PC-9 (cell line): ENCODE measurements around the gene CHRNB1. TPM values are rescaled to one million over a fixed set of nuclear protein-coding genes. Genes with fewer than 3 reads are reported as not detected.
"Not testable (repeated sequence)": the region's sequence is repeated elsewhere in the genome, so short reads cannot be mapped to it uniquely, and the experiment has no call there.

Source experiments
- BruUV-seq: library from RNA; stranded (reverse); fragments of 400-500 nt; replicated peaks from 2 replicates; lab custom pipeline; 2021; lab: Mats Ljungman, UMichigan
- CTCF ChIA-PET: fragments of 300-600 bp; sonication (Branson Sonifier 250); formaldehyde crosslinking; loops from one replicate; lab custom pipeline; 2022; ENCODE audit warnings: antibody characterized with exemption; lab: Charles Lee
- POLR2A ChIA-PET: fragments of 300-600 bp; sonication (Branson Sonifier 250); formaldehyde crosslinking; loops from one replicate; lab custom pipeline; 2022; ENCODE audit warnings: antibody characterized with exemption; ENCODE audit not compliant: unreplicated experiment; lab: Charles Lee
- DNase-seq, 2 experiments: peaks; one replicate each; pipeline versions ENCODE4 v3.0.0 to v3.0.0-alpha.2; 2015 to 2022; ENCODE audit warnings: mixed read lengths in 1 of 2
- H2AFZ ChIP-seq: fragments of 200-600 bp; sonication (generic); 2 replicates; pipeline ENCODE4 v1.8.1; 2017; ENCODE audit warnings: antibody characterized with exemption
- H3F3A ChIP-seq: fragments of 200-600 bp; sonication (generic); 2 replicates; pipeline ENCODE4 v1.8.1; 2017; ENCODE audit warnings: antibody characterized with exemption, mild to moderate bottlenecking, low read depth; ENCODE audit not compliant: insufficient read depth
- H3K27ac ChIP-seq: fragments of 200-600 bp; sonication (generic); 2 replicates; pipeline ENCODE4 v1.6.1; 2016; ENCODE audit warnings: mixed run types
- H3K27me3 ChIP-seq: fragments of 200-600 bp; sonication (generic); 2 replicates; pipeline ENCODE4 v1.6.1; 2016; ENCODE audit warnings: low read depth, mixed run types; ENCODE audit not compliant: insufficient read depth
- H3K36me3 ChIP-seq: fragments of 200-600 bp; sonication (generic); 2 replicates; pipeline ENCODE4 v1.6.1; 2016; ENCODE audit warnings: low read depth, mixed run types
- H3K4me1 ChIP-seq: fragments of 200-600 bp; sonication (generic); replicated peaks from 2 replicates; pipeline ENCODE4 v1.6.1; 2016; ENCODE audit warnings: mixed run types; ENCODE audit not compliant: insufficient read depth
- H3K4me2 ChIP-seq: fragments of 200-600 bp; sonication (generic); 2 replicates; pipeline ENCODE4 v1.6.1; 2017; ENCODE audit warnings: mixed run types
- H3K4me3 ChIP-seq: fragments of 200-600 bp; sonication (generic); 2 replicates; pipeline ENCODE4 v1.6.1; 2016; ENCODE audit warnings: mixed run types
- H3K79me2 ChIP-seq: fragments of 200-600 bp; sonication (generic); 2 replicates; pipeline ENCODE4 v1.6.1; 2017; ENCODE audit warnings: low read depth, mixed run types
- H3K9me2 ChIP-seq: fragments of 200-600 bp; sonication (generic); 2 replicates; pipeline ENCODE4 v1.8.1; 2017; ENCODE audit warnings: mild to moderate bottlenecking; ENCODE audit not compliant: insufficient read depth
- H3K9me3 ChIP-seq: fragments of 200-600 bp; sonication (generic); 2 replicates; pipeline ENCODE4 v1.8.1; 2016; ENCODE audit warnings: low read depth; ENCODE audit not compliant: insufficient read depth
- H4K20me1 ChIP-seq: fragments of 200-600 bp; sonication (generic); 2 replicates; pipeline ENCODE4 v1.8.1; 2017; ENCODE audit not compliant: insufficient read depth
- CTCF ChIP-seq: fragments of 200-600 bp; sonication (generic); conservative IDR thresholded peaks from 2 replicates; pipeline ENCODE4 v1.6.1; 2017; ENCODE audit warnings: mixed run types, antibody characterized with exemption, mild to moderate bottlenecking, moderate library complexity
- EZH2 ChIP-seq: fragments of 200-600 bp; sonication (generic); IDR thresholded peaks from 2 replicates; pipeline ENCODE4 v1.8.0; 2017; ENCODE audit warnings: antibody characterized with exemption, low read depth
- intact Hi-C: fragments of 100-400 bp; cut with micrococcal nuclease; formaldehyde crosslinking; loops from one replicate; pipeline ENCODE4 v1.10.0; 2022; ENCODE audit not compliant: unreplicated experiment
- total RNA-seq: library from RNA; stranded (reverse); gene quantifications from 2 replicates; pipeline ENCODE4 v1.2.3, GENCODE V29; 2021

Gene CHRNB1
- total RNA-seq, 1 experiment from 2014 or later: 53.4 TPM

GRCh38 chr17:7467498-7467897 is 22.6 kb downstream of the CHRNB1 start:
- no peaks in the 10 kb centered on the region for H3K4me1 ChIP-seq
- no peaks in the 10 kb centered on the region for H3F3A ChIP-seq
- H3K27me3 ChIP-seq: no peaks in the 10 kb centered on the region
- H4K20me1 ChIP-seq: no peaks in the 10 kb centered on the region
- ChIA-PET POLR2A (interaction anchor here (0.6 kb wide), 1 partner anchor 10 kb away, joined by 3 read pairs; no protein-coding TSS in a partner anchor), CTCF (no interaction called here)
- H3K4me3 ChIP-seq: no peak overlapping the region
- H2AFZ ChIP-seq: no peak overlapping the region
- no peaks in the 10 kb centered on the region for H3K79me2 ChIP-seq
- no peak overlapping the region for H3K27ac ChIP-seq
- TF ChIP-seq CTCF (no peak), EZH2 (no peak)
- no peaks in the 10 kb centered on the region for H3K36me3 ChIP-seq
- intact Hi-C loops: no loop called here
- no peak for DNase-seq
- no peaks in the 10 kb centered on the region for H3K9me3 ChIP-seq
- no TSS peak for BruUV-seq
- H3K4me2 ChIP-seq: no peak overlapping the region
- no peaks in the 10 kb centered on the region for H3K9me2 ChIP-seq

- Histone ChIP-seq H3K79me2 (0 out of 2 replicates have a peak, but pooled peaks cover under 1% of the 10 kb centered on the region), H3K27ac (no peak overlapping the region), H3K4me3 (no peak overlapping the region), H3K27me3 (no peaks in the 10 kb centered on the region), H2AFZ (no peak overlapping the region), H3K4me1 (no peaks in the 10 kb centered on the region), H3F3A (no peaks in the 10 kb centered on the region), H3K9me3 (no peaks in the 10 kb centered on the region), H4K20me1 (no peaks in the 10 kb centered on the region), H3K4me2 (no peak overlapping the region), H3K9me2 (no peaks in the 10 kb centered on the region), H3K36me3 (no peaks in the 10 kb centered on the region)
- no peak for TF ChIP-seq EZH2
- no peak for TF ChIP-seq CTCF
- intact Hi-C loops: no loop called here
- BruUV-seq: no TSS peak
- no peak for DNase-seq
- POLR2A ChIA-PET: no interaction called here
- CTCF ChIA-PET: no interaction called here
These were observed 23.4 kb downstream of the CHRNB1 start for GRCh38 chr17:7468290-7468689.

- POLR2A ChIA-PET: no interaction called here
These were observed 24.0 kb downstream of the CHRNB1 start for GRCh38 chr17:7468804-7469389.

GRCh38 chr17:7469843-7470242 is 25.0 kb downstream of the CHRNB1 start:
- peaks cover 11% of the 10 kb centered on the region for H3K79me2 ChIP-seq
- CTCF ChIA-PET, H3K4me2 ChIP-seq, H2AFZ ChIP-seq, H3K27ac ChIP-seq, H3K36me3 ChIP-seq, H3K9me2 ChIP-seq, H3K4me1 ChIP-seq, H3F3A ChIP-seq, H4K20me1 ChIP-seq, DNase-seq, H3K4me3 ChIP-seq, H3K27me3 ChIP-seq, H3K9me3 ChIP-seq, intact Hi-C loops, POLR2A ChIA-PET, BruUV-seq: not testable (repeated sequence)

More at GRCh38 chr17:7468804-7469389, 24.0 kb downstream of the CHRNB1 start:
- no TSS peak for BruUV-seq
- no peaks in the 10 kb centered on the region for H3K36me3 ChIP-seq
- no peak overlapping the region for H3K27ac ChIP-seq
- no peaks in the 10 kb centered on the region for H3K27me3 ChIP-seq
- H3K9me2 ChIP-seq: no peaks in the 10 kb centered on the region
- TF ChIP-seq EZH2: no peak
- TF ChIP-seq CTCF: no peak
- H4K20me1 ChIP-seq: no peaks in the 10 kb centered on the region
- no peaks in the 10 kb centered on the region for H3K9me3 ChIP-seq
- H3K79me2 ChIP-seq: peaks cover 6% of the 10 kb centered on the region; the same call in 1 of the 2 replicates
- H3F3A ChIP-seq: no peaks in the 10 kb centered on the region
- no peak for DNase-seq
- H2AFZ ChIP-seq: no peak overlapping the region
- intact Hi-C loops: no loop called here
- H3K4me1 ChIP-seq: no peaks in the 10 kb centered on the region
- CTCF ChIA-PET: no interaction called here
- no peak overlapping the region for H3K4me2 ChIP-seq
- H3K4me3 ChIP-seq: no peak overlapping the region

GRCh38 chr17:7470457-7470973 is 25.7 kb downstream of the CHRNB1 start:
- H3K27ac ChIP-seq, H3K4me3 ChIP-seq, H2AFZ ChIP-seq, H3K4me2 ChIP-seq, H3K27me3 ChIP-seq, DNase-seq, intact Hi-C loops, H3K9me3 ChIP-seq, POLR2A ChIA-PET, CTCF ChIA-PET, H3K9me2 ChIP-seq, H3F3A ChIP-seq, H3K4me1 ChIP-seq, H4K20me1 ChIP-seq, BruUV-seq, H3K36me3 ChIP-seq: not testable (repeated sequence)
- peaks cover 16% of the 10 kb centered on the region for H3K79me2 ChIP-seq
